GM12878 (cell line): Measurements from ENCODE around the gene SNF8. TPM values are rescaled to one million over a fixed set of nuclear protein-coding genes. Genes with fewer than 3 reads are reported as not detected.

Experiments
- ATAC-seq: fragments of 200-7000 bp; cut with Tn5 transposase; 3 replicates; pipeline ENCODE4 v1.9.1; 2020; ENCODE audit warnings: mild to moderate bottlenecking, moderate library complexity
- BruUV-seq: library from RNA; stranded (reverse); fragments of 400-500 nt; replicated peaks from 2 replicates; lab custom pipeline; 2021; lab: Mats Ljungman, UMichigan
- CTCF ChIA-PET: fragments of 300-600 bp; sonication (Branson Sonifier 250); formaldehyde crosslinking; extraction: SDS; loops from one replicate; lab custom pipeline; 2021; ENCODE audit warnings: inconsistent platforms; lab: Yijun Ruan, JAX
- POLR2A ChIA-PET: fragments of 350-600 bp; formaldehyde crosslinking; extraction: SDS; loops from one replicate; lab custom pipeline; 2021; ENCODE audit warnings: inconsistent platforms; lab: Charles Lee
- RAD21 ChIA-PET: fragments of 300-600 bp; sonication (Branson Sonifier 250); formaldehyde crosslinking; loops from one replicate; lab custom pipeline; 2023; ENCODE audit warnings: antibody characterized with exemption; ENCODE audit not compliant: unreplicated experiment; lab: Charles Lee
- SMC1A ChIA-PET: fragments of 300-600 bp; sonication (Branson Sonifier 250); formaldehyde crosslinking; loops from one replicate; lab custom pipeline; 2023; ENCODE audit not compliant: unreplicated experiment, uncharacterized antibody; lab: Charles Lee
- DNase-seq: peaks from one replicate; pipeline ENCODE4 v3.0.0-alpha.2; 2011; ENCODE audit warnings: low read depth, low spot score
- FAIRE-seq: peaks from 3 replicates; lab custom pipeline; 2011; peaks lifted over from hg19 to GRCh38; lab: Jason Lieb, UNC
- H2AFZ ChIP-seq: 2 replicates; pipeline ENCODE4 v1.6.0; 2011; ENCODE audit warnings: low read depth, low read length, control low read depth; ENCODE audit not compliant: control insufficient read depth
- H3K27ac ChIP-seq: 2 replicates; pipeline ENCODE4 v1.5.1; 2011; ENCODE audit warnings: control low read depth; ENCODE audit not compliant: control insufficient read depth, insufficient read depth
- H3K27me3 ChIP-seq, 2 experiments: replicated peaks in 1 of 2; 2 replicates each; pipeline versions ENCODE4 v1.6.0 to v1.6.1; 2011; ENCODE audit warnings: low read length in 1 of 2; ENCODE audit not compliant: control insufficient read depth in 2 of 2, insufficient read depth in 2 of 2
- H3K36me3 ChIP-seq, 2 experiments: 2 replicates each; pipeline ENCODE4 v1.5.1; 2011; ENCODE audit warnings: low read length in 1 of 2; ENCODE audit not compliant: control insufficient read depth in 2 of 2, insufficient read depth in 2 of 2
- H3K4me1 ChIP-seq: 2 replicates; pipeline ENCODE4 v1.6.1; 2011; ENCODE audit warnings: mild to moderate bottlenecking, low read length, moderate library complexity, mixed read lengths; ENCODE audit not compliant: control insufficient read depth, insufficient read depth
- H3K4me2 ChIP-seq: 2 replicates; pipeline ENCODE4 v1.6.0; 2011; ENCODE audit warnings: control low read depth; ENCODE audit not compliant: control insufficient read depth, insufficient read depth
- H3K4me3 ChIP-seq: fragments of 200-600 bp; sonication (generic); 2 replicates; pipeline ENCODE4 v1.5.1; 2016
- H3K79me2 ChIP-seq: 2 replicates; pipeline ENCODE4 v1.6.0; 2011; ENCODE audit warnings: low read length; ENCODE audit not compliant: control insufficient read depth, insufficient read depth
- H3K9ac ChIP-seq: 2 replicates; pipeline ENCODE4 v1.8.0; 2011; ENCODE audit warnings: low read length, control low read depth, mixed read lengths; ENCODE audit not compliant: control insufficient read depth, insufficient read depth
- H3K9me3 ChIP-seq: replicated peaks from 3 replicates; pipeline ENCODE4 v1.5.1; 2011; ENCODE audit warnings: mild to moderate bottlenecking, low read length; ENCODE audit not compliant: control insufficient read depth, insufficient read depth
- H4K20me1 ChIP-seq: 2 replicates; pipeline ENCODE4 v1.6.0; 2011; ENCODE audit not compliant: control insufficient read depth, insufficient read depth
- FOS ChIP-seq: IDR thresholded peaks from 3 replicates; pipeline ENCODE4 v1.6.1; 2011; ENCODE audit warnings: borderline replicate concordance; ENCODE audit not compliant: insufficient read length; ENCODE audit errors: extremely low read depth
- PKNOX1 ChIP-seq: fragments of 450-650 bp; IDR thresholded peaks from 2 replicates; pipeline ENCODE4 v1.6.1; 2016; ENCODE audit warnings: mild to moderate bottlenecking
- WGBS: methylation state at CpG from one replicate; pipeline ENCODE4 v1.1.6; 2016; ENCODE audit warnings: low lambda C conversion rate; ENCODE audit not compliant: insufficient replicate concordance, insufficient coverage; ENCODE audit errors: missing lambda C conversion rate; 5-methylcytosine and 5-hydroxymethylcytosine counted together
- in situ Hi-C: fragments of 300-500 bp; cut with MboI; formaldehyde crosslinking; loops from 9 replicates; pipeline ENCODE4 v1.14.3; 2018; ENCODE audit warnings: mixed read lengths
- intact Hi-C: fragments of 100-400 bp; cut with micrococcal nuclease; formaldehyde crosslinking; loops from one replicate; pipeline ENCODE4 v1.14.2; 2022; ENCODE audit not compliant: unreplicated experiment
- polyA plus RNA-seq, 11 experiments: library from polyadenylated mRNA; depleted of rRNA in 4 of 11; unstranded in 6 of 11; stranded (reverse) in 5 of 11; fragments of >200 nt; fragmentation: Nextera tagmentation in 4 of 11; fragmentation: Illumina TruSeq in 1 of 11; extraction: Ambion mirVana in 4 of 11; extraction: Trizol in 1 of 11; gene quantifications; 1 replicate in 1 of 11; 2 replicates in 10 of 11; pipeline versions ENCODE4 v1.2.1 to v1.2.3, GENCODE V29; 2011 to 2016; ENCODE audit warnings: inconsistent platforms in 2 of 11, missing spikeins in 2 of 11, low read depth in 1 of 11
- total RNA-seq, 4 experiments: library from RNA; depleted of rRNA in 3 of 4; stranded (reverse); fragments of >200 nt in 3 of 4; fragmentation: Illumina TruSeq in 1 of 4; extraction: Trizol in 1 of 4; gene quantifications; 2 replicates each; pipeline versions ENCODE4 v1.2.1 to v1.2.3, GENCODE V29; 2013 to 2021
- TF ChIP-seq, protein P1 (sequence below): fragments of 450-650 bp; formaldehyde crosslinking; IDR thresholded peaks from 2 replicates; pipeline ENCODE4 v1.5.0; 2022; ENCODE audit warnings: mild to moderate bottlenecking, missing genetic modification characterization

The SNF8 gene
- total and polyA plus RNA-seq, 10 of the 15 experiments (the other 5 are each of a cell fraction or from before 2014, with no cell fraction given), result 6.1 to 228 (median 95.6) TPM

GRCh38 chr17:48972749-48973097, 28.1 kb upstream of the SNF8 start:
- no peaks in the 10 kb centered on the region for H4K20me1 ChIP-seq
- POLR2A ChIA-PET, result no interaction called here
- in situ Hi-C loops, result no loop called here
- TF ChIP-seq PKNOX1 (no peak), FOS (no peak)
- TF ChIP-seq, protein P1, sequence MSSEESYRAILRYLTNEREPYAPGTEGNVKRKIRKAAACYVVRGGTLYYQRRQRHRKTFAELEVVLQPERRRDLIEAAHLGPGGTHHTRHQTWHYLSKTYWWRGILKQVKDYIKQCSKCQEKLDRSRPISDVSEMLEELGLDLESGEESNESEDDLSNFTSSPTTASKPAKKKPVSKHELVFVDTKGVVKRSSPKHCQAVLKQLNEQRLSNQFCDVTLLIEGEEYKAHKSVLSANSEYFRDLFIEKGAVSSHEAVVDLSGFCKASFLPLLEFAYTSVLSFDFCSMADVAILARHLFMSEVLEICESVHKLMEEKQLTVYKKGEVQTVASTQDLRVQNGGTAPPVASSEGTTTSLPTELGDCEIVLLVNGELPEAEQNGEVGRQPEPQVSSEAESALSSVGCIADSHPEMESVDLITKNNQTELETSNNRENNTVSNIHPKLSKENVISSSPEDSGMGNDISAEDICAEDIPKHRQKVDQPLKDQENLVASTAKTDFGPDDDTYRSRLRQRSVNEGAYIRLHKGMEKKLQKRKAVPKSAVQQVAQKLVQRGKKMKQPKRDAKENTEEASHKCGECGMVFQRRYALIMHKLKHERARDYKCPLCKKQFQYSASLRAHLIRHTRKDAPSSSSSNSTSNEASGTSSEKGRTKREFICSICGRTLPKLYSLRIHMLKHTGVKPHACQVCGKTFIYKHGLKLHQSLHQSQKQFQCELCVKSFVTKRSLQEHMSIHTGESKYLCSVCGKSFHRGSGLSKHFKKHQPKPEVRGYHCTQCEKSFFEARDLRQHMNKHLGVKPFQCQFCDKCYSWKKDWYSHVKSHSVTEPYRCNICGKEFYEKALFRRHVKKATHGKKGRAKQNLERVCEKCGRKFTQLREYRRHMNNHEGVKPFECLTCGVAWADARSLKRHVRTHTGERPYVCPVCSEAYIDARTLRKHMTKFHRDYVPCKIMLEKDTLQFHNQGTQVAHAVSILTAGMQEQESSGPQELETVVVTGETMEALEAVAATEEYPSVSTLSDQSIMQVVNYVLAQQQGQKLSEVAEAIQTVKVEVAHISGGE (CRISPR knock-in tag), result no peak
- TF ChIP-seq, all 136 proteins: peak for 0
- BruUV-seq, result no TSS peak
- no peak for DNase-seq
- ATAC-seq, result no peak
- Histone ChIP-seq H3K4me2 (no peak overlapping the region), H3K79me2 (no peaks in the 10 kb centered on the region), H3K4me1 (no peaks in the 10 kb centered on the region), H3K27me3 (peaks cover 0 to 2% of the 10 kb centered on the region in 2 experiments; a peak in 3 of 4 replicates), H2AFZ (no peak overlapping the region), H3K9me3 (no peaks in the 10 kb centered on the region; the same call in 2 of the 3 replicates), H3K4me3 (no peak overlapping the region), H3K27ac (no peak overlapping the region), H3K36me3 (no peaks in the 10 kb centered on the region), H3K9ac (no peak overlapping the region)
- 23% methylated on average over 7 of the region's 7 CpGs for WGBS
- no peak for FAIRE-seq
- intact Hi-C loops, result no loop called here
- SMC1A ChIA-PET, result no interaction called here
- CTCF ChIA-PET, result interaction anchor here (0.5 kb wide), 1 partner anchor 58 kb away, joined by 3 read pairs; no protein-coding TSS in a partner anchor
- RAD21 ChIA-PET, result no interaction called here
